GM23338 (cell line): ENCODE results near the gene TMED9. TPM values are rescaled to one million over a fixed set of nuclear protein-coding genes. Genes with fewer than 3 reads are reported as not detected.

Source experiments
- ATAC-seq: fragments of 200-7000 bp; cut with Tn5 transposase; 3 replicates; pipeline ENCODE4 v1.9.1; 2020
- DNase-seq: peaks from one replicate; pipeline ENCODE4 v3.0.0-alpha.2; 2015; ENCODE audit warnings: low spot score
- H2AFZ ChIP-seq: fragments of 200-600 bp; sonication (generic); 2 replicates; pipeline ENCODE4 v1.8.0; 2016; ENCODE audit warnings: antibody characterized with exemption, mild to moderate bottlenecking, moderate library complexity
- H3F3A ChIP-seq: fragments of 200-600 bp; sonication (generic); replicated peaks from 2 replicates; pipeline ENCODE4 v1.8.0; 2017; ENCODE audit warnings: antibody characterized with exemption, mixed run types, low read depth
- H3K27ac ChIP-seq: fragments of 200-600 bp; sonication (generic); 2 replicates; pipeline ENCODE4 v1.6.1; 2016; ENCODE audit warnings: low read depth
- H3K27me3 ChIP-seq: fragments of 200-600 bp; sonication (generic); 2 replicates; pipeline ENCODE4 v1.8.0; 2016; ENCODE audit warnings: mild to moderate bottlenecking, mixed run types, moderate library complexity; ENCODE audit not compliant: insufficient read depth
- H3K36me3 ChIP-seq: fragments of 200-600 bp; sonication (generic); 2 replicates; pipeline ENCODE4 v1.8.0; 2016; ENCODE audit warnings: mild to moderate bottlenecking; ENCODE audit not compliant: insufficient read depth
- H3K4me1 ChIP-seq: fragments of 200-600 bp; sonication (generic); 2 replicates; pipeline ENCODE4 v1.8.0; 2016; ENCODE audit warnings: mild to moderate bottlenecking, moderate library complexity; ENCODE audit not compliant: insufficient read depth
- H3K4me2 ChIP-seq: fragments of 200-600 bp; sonication (generic); 2 replicates; pipeline ENCODE4 v1.7.1; 2017; ENCODE audit warnings: mixed run types
- H3K4me3 ChIP-seq: fragments of 200-600 bp; sonication (generic); 2 replicates; pipeline ENCODE4 v1.6.1; 2016; ENCODE audit warnings: mixed run types
- H3K79me2 ChIP-seq: fragments of 200-600 bp; sonication (generic); replicated peaks from 2 replicates; pipeline ENCODE4 v1.8.0; 2017; ENCODE audit warnings: mild to moderate bottlenecking; ENCODE audit not compliant: insufficient read depth
- H3K9me2 ChIP-seq: fragments of 200-600 bp; sonication (generic); 2 replicates; pipeline ENCODE4 v1.8.0; 2017; ENCODE audit not compliant: insufficient read depth
- H4K20me1 ChIP-seq: fragments of 200-600 bp; sonication (generic); replicated peaks from 2 replicates; pipeline ENCODE4 v1.8.0; 2017; ENCODE audit warnings: mild to moderate bottlenecking; ENCODE audit not compliant: insufficient read depth
- H3K27ac Mint-ChIP-seq: 2 replicates; pipeline ENCODE4 v1.8.0; 2020; ENCODE audit warnings: inconsistent platforms, mild to moderate bottlenecking, moderate library complexity, mixed read lengths
- H3K27me3 Mint-ChIP-seq: 3 replicates; pipeline ENCODE4 v1.8.0; 2022; ENCODE audit warnings: low read depth, mild to moderate bottlenecking, moderate library complexity, mixed read lengths, inconsistent platforms; ENCODE audit not compliant: insufficient read depth, poor library complexity
- H3K36me3 Mint-ChIP-seq: 3 replicates; pipeline ENCODE4 v1.8.0; 2021; ENCODE audit warnings: low read depth, mild to moderate bottlenecking, inconsistent platforms, moderate library complexity, mixed read lengths
- H3K4me1 Mint-ChIP-seq: 3 replicates; pipeline ENCODE4 v1.8.0; 2020; ENCODE audit warnings: mild to moderate bottlenecking, inconsistent platforms, mixed read lengths
- H3K4me3 Mint-ChIP-seq: 3 replicates; pipeline ENCODE4 v1.8.0; 2021; ENCODE audit warnings: moderate library complexity, mild to moderate bottlenecking, inconsistent platforms, mixed read lengths
- H3K9me3 Mint-ChIP-seq: 3 replicates; pipeline ENCODE4 v1.8.0; 2020; ENCODE audit warnings: moderate library complexity, mild to moderate bottlenecking, inconsistent platforms, mixed read lengths
- CREB1 ChIP-seq: fragments of 250-450 bp; sonication (Bioruptor Pico); IDR thresholded peaks from 2 replicates; pipeline ENCODE4 v1.5.0; 2020; ENCODE audit warnings: low read depth, mild to moderate bottlenecking, moderate library complexity
- EZH2phosphoT487 ChIP-seq: fragments of 200-600 bp; sonication (generic); IDR thresholded peaks from one replicate; pipeline ENCODE4 v1.8.1; 2018; ENCODE audit warnings: antibody characterized with exemption; ENCODE audit not compliant: unreplicated experiment
- JUNB ChIP-seq: IDR thresholded peaks from one replicate; pipeline ENCODE4 v1.6.1; 2016; ENCODE audit warnings: antibody characterized with exemption; ENCODE audit not compliant: unreplicated experiment
- NANOG ChIP-seq: IDR thresholded peaks from 2 replicates; pipeline ENCODE4 v1.6.1; 2016; ENCODE audit warnings: antibody characterized with exemption, borderline replicate concordance
- POLR2AphosphoS5 ChIP-seq: IDR thresholded peaks from 2 replicates; pipeline ENCODE4 v1.6.1; 2016; ENCODE audit warnings: antibody characterized with exemption, low read depth
- STAT1 ChIP-seq: IDR thresholded peaks from one replicate; pipeline ENCODE4 v1.6.1; 2016; ENCODE audit warnings: antibody characterized with exemption; ENCODE audit not compliant: unreplicated experiment
- ZNF114 ChIP-seq: fragments of 250-450 bp; sonication (Bioruptor Pico); IDR thresholded peaks from 2 replicates; pipeline ENCODE4 v1.5.0; 2020; ENCODE audit warnings: mild to moderate bottlenecking, moderate library complexity
- ZNF331 ChIP-seq: fragments of 250-450 bp; sonication (Bioruptor Pico); IDR thresholded peaks from 2 replicates; pipeline ENCODE4 v1.5.0; 2020; ENCODE audit warnings: low read depth, mild to moderate bottlenecking, moderate library complexity
- polyA plus RNA-seq: library from polyadenylated mRNA; unstranded; fragments of >200 nt; fragmentation: Nextera tagmentation; extraction: Ambion mirVana; gene quantifications from 2 replicates; pipeline ENCODE4 v1.2.1, GENCODE V29; 2016
- total RNA-seq: library from RNA; depleted of rRNA; stranded (reverse); fragments of >200 nt; shearing (Covaris generic); gene quantifications from 2 replicates; pipeline ENCODE4 v1.2.3, GENCODE V29; 2014
- TF ChIP-seq, protein P1 (sequence below): IDR thresholded peaks from 2 replicates; pipeline ENCODE4 v1.6.1; 2016; ENCODE audit warnings: antibody characterized with exemption
- TF ChIP-seq, protein P2 (sequence below), 2 experiments: fragments of 200-600 bp in 1 of 2; sonication (generic) in 1 of 2; conservative IDR thresholded peaks; 2 replicates each; pipeline versions ENCODE4 v1.5.1 to v1.6.1; 2016 to 2017; ENCODE audit warnings: antibody characterized with exemption in 2 of 2, low read depth in 2 of 2, mild to moderate bottlenecking in 2 of 2, moderate library complexity in 1 of 2
- TF ChIP-seq, protein P3 (sequence below): IDR thresholded peaks from one replicate; pipeline ENCODE4 v1.6.1; 2018; ENCODE audit warnings: antibody characterized with exemption; ENCODE audit not compliant: unreplicated experiment

The TMED9 gene
- total and polyA plus RNA-seq, 2 experiments from 2014 or later, result 77.2 to 130 TPM

DNA sequence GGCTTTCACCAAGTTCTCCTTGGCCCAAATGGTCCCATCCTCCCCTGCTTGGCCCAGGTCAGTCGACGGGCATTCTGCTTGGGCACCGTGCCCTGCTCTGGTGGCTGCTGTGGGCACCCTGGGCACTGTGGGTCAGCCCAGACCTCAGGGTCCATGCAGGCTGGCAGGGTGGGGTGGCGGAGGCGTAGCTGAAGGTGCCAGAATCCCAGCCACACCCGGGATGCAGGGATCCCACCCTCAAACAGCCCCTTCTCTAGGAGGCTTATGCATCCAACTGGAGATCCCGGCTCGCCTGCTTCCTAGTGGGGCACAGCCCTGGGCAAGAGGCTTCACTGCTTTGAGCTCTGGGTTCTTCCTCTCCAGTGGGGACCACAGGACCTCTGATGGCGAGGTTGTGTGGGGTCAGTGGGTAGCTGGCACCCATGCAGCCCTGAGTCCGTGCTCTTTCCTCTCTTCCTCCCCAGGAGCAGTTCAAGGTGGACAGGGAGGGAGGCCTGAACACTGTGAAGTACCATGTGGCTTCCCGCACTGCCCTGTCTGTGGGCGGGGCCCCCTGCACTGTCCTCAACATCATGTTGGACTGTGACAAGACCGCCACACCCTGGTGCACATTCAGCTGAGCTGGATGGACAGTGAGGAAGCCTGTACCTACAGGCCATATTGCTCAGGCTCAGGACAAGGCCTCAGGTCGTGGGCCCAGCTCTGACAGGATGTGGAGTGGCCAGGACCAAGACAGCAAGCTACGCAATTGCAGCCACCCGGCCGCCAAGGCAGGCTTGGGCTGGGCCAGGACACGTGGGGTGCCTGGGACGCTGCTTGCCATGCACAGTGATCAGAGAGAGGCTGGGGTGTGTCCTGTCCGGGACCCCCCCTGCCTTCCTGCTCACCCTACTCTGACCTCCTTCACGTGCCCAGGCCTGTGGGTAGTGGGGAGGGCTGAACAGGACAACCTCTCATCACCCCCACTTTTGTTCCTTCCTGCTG is 17.4 kb downstream of the TMED9 start:
- Histone ChIP-seq H3K4me1 (peaks cover 9% of the 10 kb centered on the region), H3K9me2 (no peaks in the 10 kb centered on the region), H2AFZ (no peak overlapping the region), H3K27me3 (no peaks in the 10 kb centered on the region), H4K20me1 (no peaks in the 10 kb centered on the region; the same call in 1 of the 2 replicates), H3K4me2 (no peak overlapping the region), H3K79me2 (no peaks in the 10 kb centered on the region), H3F3A (no peaks in the 10 kb centered on the region), H3K36me3 (no peaks in the 10 kb centered on the region), H3K4me3 (no peak overlapping the region), H3K27ac (no peak overlapping the region)
- H3K4me3 Mint-ChIP-seq, result no peak overlapping the region
- ATAC-seq, result no peak
- DNase-seq, result no peak
- H3K9me3 Mint-ChIP-seq, result peaks cover 2% of the 10 kb centered on the region; the same call in 1 of the 3 replicates
- peaks cover 5% of the 10 kb centered on the region; the same call in 1 of the 3 replicates for H3K36me3 Mint-ChIP-seq
- TF ChIP-seq STAT1, result no peak
- H3K27ac Mint-ChIP-seq, result no peak overlapping the region
- peaks cover 21% of the 10 kb centered on the region for H3K27me3 Mint-ChIP-seq
- peaks cover 22% of the 10 kb centered on the region for H3K4me1 Mint-ChIP-seq

DNA sequence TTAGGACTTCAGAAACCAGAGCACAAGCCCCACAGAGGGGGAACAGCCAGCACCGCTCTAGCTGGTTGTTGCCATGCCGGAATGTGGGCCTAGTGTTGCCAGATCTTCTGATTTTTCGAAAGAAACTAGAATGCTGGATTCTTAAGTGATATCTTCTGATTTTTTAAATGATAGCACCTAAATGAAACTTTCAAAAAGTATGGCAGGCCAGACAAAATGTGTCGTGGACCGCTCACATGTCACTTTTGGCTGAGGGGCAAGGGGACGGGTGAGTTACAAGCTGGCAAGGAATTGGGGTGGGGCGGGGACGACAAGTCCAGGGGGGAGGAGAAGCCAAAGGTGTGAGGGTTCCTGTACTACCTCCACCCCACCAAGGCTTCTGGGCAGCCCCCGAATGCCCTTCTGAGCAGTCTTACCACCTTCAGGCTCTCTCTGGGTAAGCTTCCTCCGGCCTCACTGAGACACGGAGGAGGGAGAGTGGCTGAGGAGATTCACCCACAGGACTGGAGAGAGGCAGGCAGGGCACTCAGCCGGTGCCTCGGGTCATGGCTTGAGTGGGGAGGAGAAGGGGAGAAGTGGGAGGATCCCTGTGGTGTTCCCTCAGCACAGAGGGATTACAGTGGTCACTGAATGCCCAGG is 18.2 kb downstream of the TMED9 start:
- Histone ChIP-seq H3K4me1 (peaks cover 9% of the 10 kb centered on the region), H3K9me2 (no peaks in the 10 kb centered on the region), H3K27me3 (no peaks in the 10 kb centered on the region), H3K4me3 (no peak overlapping the region), H3K36me3 (no peaks in the 10 kb centered on the region), H3K4me2 (no peak overlapping the region), H4K20me1 (no peaks in the 10 kb centered on the region; the same call in 1 of the 2 replicates), H3K27ac (no peak overlapping the region), H2AFZ (no peak overlapping the region), H3F3A (no peaks in the 10 kb centered on the region), H3K79me2 (no peaks in the 10 kb centered on the region)
- H3K27ac Mint-ChIP-seq, result no peak overlapping the region
- peaks cover 21% of the 10 kb centered on the region for H3K27me3 Mint-ChIP-seq
- DNase-seq (no peak), ATAC-seq (no peak)
- H3K36me3 Mint-ChIP-seq, result peaks cover 5% of the 10 kb centered on the region; the same call in 1 of the 3 replicates
- peaks cover 22% of the 10 kb centered on the region for H3K4me1 Mint-ChIP-seq
- no peak overlapping the region for H3K4me3 Mint-ChIP-seq
- peaks cover 2% of the 10 kb centered on the region; the same call in 1 of the 3 replicates for H3K9me3 Mint-ChIP-seq
- TF ChIP-seq JUNB (no peak), EZH2phosphoT487 (no peak), ZNF114 (no peak), POLR2AphosphoS5 (no peak), STAT1 (no peak), CREB1 (CRISPR knock-in tag) (no peak), ZNF331 (CRISPR knock-in tag) (no peak), NANOG (no peak)
- TF ChIP-seq, protein P1, sequence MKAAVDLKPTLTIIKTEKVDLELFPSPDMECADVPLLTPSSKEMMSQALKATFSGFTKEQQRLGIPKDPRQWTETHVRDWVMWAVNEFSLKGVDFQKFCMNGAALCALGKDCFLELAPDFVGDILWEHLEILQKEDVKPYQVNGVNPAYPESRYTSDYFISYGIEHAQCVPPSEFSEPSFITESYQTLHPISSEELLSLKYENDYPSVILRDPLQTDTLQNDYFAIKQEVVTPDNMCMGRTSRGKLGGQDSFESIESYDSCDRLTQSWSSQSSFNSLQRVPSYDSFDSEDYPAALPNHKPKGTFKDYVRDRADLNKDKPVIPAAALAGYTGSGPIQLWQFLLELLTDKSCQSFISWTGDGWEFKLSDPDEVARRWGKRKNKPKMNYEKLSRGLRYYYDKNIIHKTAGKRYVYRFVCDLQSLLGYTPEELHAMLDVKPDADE, result no peak
- TF ChIP-seq, protein P2, sequence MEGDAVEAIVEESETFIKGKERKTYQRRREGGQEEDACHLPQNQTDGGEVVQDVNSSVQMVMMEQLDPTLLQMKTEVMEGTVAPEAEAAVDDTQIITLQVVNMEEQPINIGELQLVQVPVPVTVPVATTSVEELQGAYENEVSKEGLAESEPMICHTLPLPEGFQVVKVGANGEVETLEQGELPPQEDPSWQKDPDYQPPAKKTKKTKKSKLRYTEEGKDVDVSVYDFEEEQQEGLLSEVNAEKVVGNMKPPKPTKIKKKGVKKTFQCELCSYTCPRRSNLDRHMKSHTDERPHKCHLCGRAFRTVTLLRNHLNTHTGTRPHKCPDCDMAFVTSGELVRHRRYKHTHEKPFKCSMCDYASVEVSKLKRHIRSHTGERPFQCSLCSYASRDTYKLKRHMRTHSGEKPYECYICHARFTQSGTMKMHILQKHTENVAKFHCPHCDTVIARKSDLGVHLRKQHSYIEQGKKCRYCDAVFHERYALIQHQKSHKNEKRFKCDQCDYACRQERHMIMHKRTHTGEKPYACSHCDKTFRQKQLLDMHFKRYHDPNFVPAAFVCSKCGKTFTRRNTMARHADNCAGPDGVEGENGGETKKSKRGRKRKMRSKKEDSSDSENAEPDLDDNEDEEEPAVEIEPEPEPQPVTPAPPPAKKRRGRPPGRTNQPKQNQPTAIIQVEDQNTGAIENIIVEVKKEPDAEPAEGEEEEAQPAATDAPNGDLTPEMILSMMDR (conservative IDR thresholded peaks at IDR 0.05; ENCODE audit: low read depth in 2 of 2), result no peak
- TF ChIP-seq, protein P3, sequence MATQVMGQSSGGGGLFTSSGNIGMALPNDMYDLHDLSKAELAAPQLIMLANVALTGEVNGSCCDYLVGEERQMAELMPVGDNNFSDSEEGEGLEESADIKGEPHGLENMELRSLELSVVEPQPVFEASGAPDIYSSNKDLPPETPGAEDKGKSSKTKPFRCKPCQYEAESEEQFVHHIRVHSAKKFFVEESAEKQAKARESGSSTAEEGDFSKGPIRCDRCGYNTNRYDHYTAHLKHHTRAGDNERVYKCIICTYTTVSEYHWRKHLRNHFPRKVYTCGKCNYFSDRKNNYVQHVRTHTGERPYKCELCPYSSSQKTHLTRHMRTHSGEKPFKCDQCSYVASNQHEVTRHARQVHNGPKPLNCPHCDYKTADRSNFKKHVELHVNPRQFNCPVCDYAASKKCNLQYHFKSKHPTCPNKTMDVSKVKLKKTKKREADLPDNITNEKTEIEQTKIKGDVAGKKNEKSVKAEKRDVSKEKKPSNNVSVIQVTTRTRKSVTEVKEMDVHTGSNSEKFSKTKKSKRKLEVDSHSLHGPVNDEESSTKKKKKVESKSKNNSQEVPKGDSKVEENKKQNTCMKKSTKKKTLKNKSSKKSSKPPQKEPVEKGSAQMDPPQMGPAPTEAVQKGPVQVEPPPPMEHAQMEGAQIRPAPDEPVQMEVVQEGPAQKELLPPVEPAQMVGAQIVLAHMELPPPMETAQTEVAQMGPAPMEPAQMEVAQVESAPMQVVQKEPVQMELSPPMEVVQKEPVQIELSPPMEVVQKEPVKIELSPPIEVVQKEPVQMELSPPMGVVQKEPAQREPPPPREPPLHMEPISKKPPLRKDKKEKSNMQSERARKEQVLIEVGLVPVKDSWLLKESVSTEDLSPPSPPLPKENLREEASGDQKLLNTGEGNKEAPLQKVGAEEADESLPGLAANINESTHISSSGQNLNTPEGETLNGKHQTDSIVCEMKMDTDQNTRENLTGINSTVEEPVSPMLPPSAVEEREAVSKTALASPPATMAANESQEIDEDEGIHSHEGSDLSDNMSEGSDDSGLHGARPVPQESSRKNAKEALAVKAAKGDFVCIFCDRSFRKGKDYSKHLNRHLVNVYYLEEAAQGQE, result no peak
